Measurements from ENCODE around the gene UBA3. TPM values are rescaled to one million over a fixed set of nuclear protein-coding genes. Genes with fewer than 3 reads are reported as not detected.
A peak's percentile ranks its signal among the peaks of the same experiment; 100 is the strongest.

The UBA3 gene
- 10 to 100 TPM; 39.1 to 78.8 (median 42.6) TPM for total RNA-seq

GRCh38 chr3:69080233-69080920, at the start of gene UBA3:
Gene UBA3, minus strand, starts transcription at chr3:69080365. Its CDS starts 12 bp downstream, at chr3:69080353.
- DNase-seq (ENCODE audit: low spot score) (peak; percentile 79), ATAC-seq (ENCODE audit: low FRiP score) (peak; percentile 78)
- TF ChIP-seq CTCF (IDR thresholded peaks at IDR 0.05) = no peak

- DNase-seq (ENCODE audit: low spot score) (no peak), ATAC-seq (ENCODE audit: low FRiP score) (no peak)
- TF ChIP-seq CTCF (IDR thresholded peaks at IDR 0.05) = no peak
Measured at GRCh38 chr3:69129531-69129930, 49.4 kb upstream of the UBA3 start.

- no peak for TF ChIP-seq CTCF (IDR thresholded peaks at IDR 0.05)
- no peak for ATAC-seq (ENCODE audit: low FRiP score)
- no peak for DNase-seq (ENCODE audit: low spot score)
Measured at GRCh38 chr3:69128509-69128908, 48.3 kb upstream of the UBA3 start.

GRCh38 chr3:69126999-69127398, 46.8 kb upstream of the UBA3 start:
- no peak for DNase-seq (ENCODE audit: low spot score)
- TF ChIP-seq CTCF (IDR thresholded peaks at IDR 0.05) = no peak
- ATAC-seq (ENCODE audit: low FRiP score) = no peak

GRCh38 chr3:69126216-69126615, 46.1 kb upstream of the UBA3 start:
- ATAC-seq (ENCODE audit: low FRiP score) (no peak), DNase-seq (ENCODE audit: low spot score) (no peak)
- no peak for TF ChIP-seq CTCF (IDR thresholded peaks at IDR 0.05)

- no peak for DNase-seq (ENCODE audit: low spot score)
- ATAC-seq (ENCODE audit: low FRiP score) = no peak
- no peak for TF ChIP-seq CTCF (IDR thresholded peaks at IDR 0.05)
Measured at GRCh38 chr3:69122403-69122802, 42.2 kb upstream of the UBA3 start, which contains the start of gene LMOD3. Gene LMOD3, minus strand, starts transcription at chr3:69122595. Its CDS starts 209 bp downstream, at chr3:69122386.

GRCh38 chr3:69121950-69122349, 41.8 kb upstream of the UBA3 start:
- no peak for DNase-seq (ENCODE audit: low spot score)
- ATAC-seq (ENCODE audit: low FRiP score) = no peak
- TF ChIP-seq CTCF (IDR thresholded peaks at IDR 0.05) = no peak

Data from omental fat pad (tissue), 4 donors.